ENCODE measurements around the gene PNRC1.

Gene PNRC1

DNA sequence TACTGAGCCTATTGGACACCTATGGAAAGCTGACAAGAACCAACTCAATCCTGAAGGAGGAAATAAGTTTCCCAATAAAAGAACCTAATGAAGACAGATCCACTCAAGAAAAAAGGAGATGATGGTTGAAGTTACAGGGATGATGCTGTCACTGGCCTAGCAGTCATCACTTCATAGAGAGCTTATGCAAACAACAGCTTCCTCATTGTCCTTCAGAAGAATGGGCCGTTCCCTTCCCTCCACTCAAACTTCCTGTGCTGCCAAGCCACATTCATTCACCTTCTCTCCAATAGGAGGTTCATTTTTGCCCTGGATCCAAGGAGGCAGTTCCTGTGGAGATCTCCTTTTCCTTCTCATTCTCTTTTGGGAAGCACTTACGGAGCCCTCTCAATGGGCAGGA is 51.5 kb downstream of the PNRC1 start:
- TF ChIP-seq, protein P1, sequence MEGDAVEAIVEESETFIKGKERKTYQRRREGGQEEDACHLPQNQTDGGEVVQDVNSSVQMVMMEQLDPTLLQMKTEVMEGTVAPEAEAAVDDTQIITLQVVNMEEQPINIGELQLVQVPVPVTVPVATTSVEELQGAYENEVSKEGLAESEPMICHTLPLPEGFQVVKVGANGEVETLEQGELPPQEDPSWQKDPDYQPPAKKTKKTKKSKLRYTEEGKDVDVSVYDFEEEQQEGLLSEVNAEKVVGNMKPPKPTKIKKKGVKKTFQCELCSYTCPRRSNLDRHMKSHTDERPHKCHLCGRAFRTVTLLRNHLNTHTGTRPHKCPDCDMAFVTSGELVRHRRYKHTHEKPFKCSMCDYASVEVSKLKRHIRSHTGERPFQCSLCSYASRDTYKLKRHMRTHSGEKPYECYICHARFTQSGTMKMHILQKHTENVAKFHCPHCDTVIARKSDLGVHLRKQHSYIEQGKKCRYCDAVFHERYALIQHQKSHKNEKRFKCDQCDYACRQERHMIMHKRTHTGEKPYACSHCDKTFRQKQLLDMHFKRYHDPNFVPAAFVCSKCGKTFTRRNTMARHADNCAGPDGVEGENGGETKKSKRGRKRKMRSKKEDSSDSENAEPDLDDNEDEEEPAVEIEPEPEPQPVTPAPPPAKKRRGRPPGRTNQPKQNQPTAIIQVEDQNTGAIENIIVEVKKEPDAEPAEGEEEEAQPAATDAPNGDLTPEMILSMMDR (IDR thresholded peaks at IDR 0.05; ENCODE audit: low read depth, low read length), result no peak
- Histone ChIP-seq H3K9me3 (ENCODE audit: severe bottlenecking) (no peaks in the 10 kb centered on the region), H3K27me3 (ENCODE audit: insufficient read depth, low read depth, severe bottlenecking) (no peaks in the 10 kb centered on the region), H3K4me3 (ENCODE audit: low read depth, low read length) (no peak overlapping the region), H3K27ac (no peak overlapping the region), H3K36me3 (no peaks in the 10 kb centered on the region)
- no peak for DNase-seq

DNA sequence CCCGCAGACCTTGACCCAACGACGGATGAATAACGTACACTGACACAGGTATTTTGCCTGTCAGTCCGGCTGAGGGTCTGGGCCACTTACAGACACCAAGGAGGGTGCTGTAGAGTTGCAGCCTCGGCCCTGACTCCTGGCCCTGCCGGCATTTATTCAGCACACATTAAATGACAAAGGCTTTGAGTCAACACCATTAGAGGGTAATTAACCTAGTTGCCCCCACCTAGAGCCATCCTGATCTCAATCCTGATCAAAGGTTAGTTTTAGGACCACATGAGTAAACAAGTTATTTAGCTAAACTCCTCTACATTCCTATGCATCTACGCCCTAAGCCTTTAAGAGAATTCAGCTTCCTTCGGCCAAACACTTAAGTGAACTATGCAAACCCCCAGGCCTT is 53.4 kb downstream of the PNRC1 start:
- TF ChIP-seq, protein P1 (IDR thresholded peaks at IDR 0.05; ENCODE audit: low read depth, low read length), result no peak
- Histone ChIP-seq H3K9me3 (ENCODE audit: severe bottlenecking) (no peaks in the 10 kb centered on the region), H3K27me3 (ENCODE audit: insufficient read depth, low read depth, severe bottlenecking) (no peaks in the 10 kb centered on the region), H3K4me3 (ENCODE audit: low read depth, low read length) (no peak overlapping the region), H3K36me3 (no peaks in the 10 kb centered on the region), H3K27ac (no peak overlapping the region)
- DNase-seq, result no peak

DNA sequence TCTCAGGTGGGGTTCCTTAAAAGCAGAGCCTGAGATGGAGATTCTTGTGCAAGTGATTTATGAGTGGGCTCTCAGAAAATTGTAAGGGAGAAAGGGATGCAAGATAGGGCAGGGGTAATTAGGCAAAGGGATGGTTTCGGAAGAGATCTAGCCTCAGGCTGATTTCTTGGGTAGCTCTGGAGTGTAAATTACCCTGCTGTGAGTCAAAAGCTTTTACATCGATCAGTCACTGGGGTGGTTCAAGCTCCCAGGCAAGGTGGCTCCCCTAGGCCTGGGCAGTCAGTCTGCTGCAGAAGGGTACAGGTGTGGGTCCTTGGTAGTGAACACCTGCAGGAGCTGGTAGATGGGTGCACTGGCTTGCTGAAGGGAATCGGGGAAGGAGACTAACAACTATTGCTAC is 54.2 kb downstream of the PNRC1 start:
- DNase-seq, result no peak
- no peaks in the 10 kb centered on the region for H3K36me3 ChIP-seq
- TF ChIP-seq, protein P1 (IDR thresholded peaks at IDR 0.05; ENCODE audit: low read depth, low read length), result no peak
- no peak overlapping the region for H3K4me3 ChIP-seq (ENCODE audit: low read depth, low read length)
- H3K27me3 ChIP-seq (ENCODE audit: insufficient read depth, low read depth, severe bottlenecking), result no peaks in the 10 kb centered on the region
- no peaks in the 10 kb centered on the region for H3K9me3 ChIP-seq (ENCODE audit: severe bottlenecking)
- H3K27ac ChIP-seq, result no peak overlapping the region

Measured in WERI-Rb-1 (cell line).